HG03039 (cell line): Measurements from ENCODE around the gene CLCNKA.

Experiments used
- ATAC-seq: cut with Tn5 transposase; IDR thresholded peaks from one replicate; pipeline ENCODE4 v1.9.1; 2021; ENCODE audit warnings: mild to moderate bottlenecking, moderate library complexity; ENCODE audit not compliant: unreplicated experiment

Gene CLCNKA

DNA sequence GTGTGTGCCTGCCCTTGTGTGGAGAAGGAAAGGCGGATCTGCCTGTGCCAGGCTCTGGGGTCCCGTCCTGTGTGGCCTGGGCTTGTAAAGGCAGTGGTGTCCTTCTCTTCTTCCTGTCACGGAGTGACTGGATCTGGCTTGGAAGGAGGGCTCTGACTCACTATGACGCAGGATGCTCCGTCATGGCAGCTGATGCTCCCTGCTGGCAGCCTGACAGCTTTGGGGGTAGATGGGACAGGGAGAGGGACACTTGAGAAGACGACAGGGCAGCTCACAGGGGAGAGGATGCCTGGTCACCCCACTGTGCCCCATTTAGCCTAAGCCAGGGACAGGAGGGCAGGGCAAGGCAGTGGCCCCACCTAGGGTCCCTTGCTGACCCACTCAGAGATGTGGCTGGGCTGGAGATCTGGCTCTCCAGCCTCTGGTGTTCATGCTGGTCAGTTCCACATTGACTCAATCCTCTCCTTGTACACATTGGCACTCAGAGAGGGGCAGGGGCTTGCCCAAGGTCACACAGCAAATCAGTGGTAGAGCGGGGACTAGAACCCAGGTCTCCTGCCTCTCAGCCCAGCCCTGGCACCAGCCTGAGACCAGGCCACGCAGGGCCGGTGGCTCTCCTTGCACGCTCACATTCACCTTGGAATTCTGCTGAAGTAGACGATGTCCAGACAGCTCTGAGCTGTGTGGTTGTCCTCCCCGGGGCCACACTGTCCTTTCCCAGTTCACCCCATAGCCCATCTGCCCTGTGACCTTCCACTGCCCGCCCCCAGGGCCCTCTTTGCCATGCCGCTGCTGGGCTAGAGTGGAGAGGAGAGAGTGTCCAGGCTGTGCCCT lies 54.4 kb downstream of the CLCNKA start:
- ATAC-seq = no peak

DNA sequence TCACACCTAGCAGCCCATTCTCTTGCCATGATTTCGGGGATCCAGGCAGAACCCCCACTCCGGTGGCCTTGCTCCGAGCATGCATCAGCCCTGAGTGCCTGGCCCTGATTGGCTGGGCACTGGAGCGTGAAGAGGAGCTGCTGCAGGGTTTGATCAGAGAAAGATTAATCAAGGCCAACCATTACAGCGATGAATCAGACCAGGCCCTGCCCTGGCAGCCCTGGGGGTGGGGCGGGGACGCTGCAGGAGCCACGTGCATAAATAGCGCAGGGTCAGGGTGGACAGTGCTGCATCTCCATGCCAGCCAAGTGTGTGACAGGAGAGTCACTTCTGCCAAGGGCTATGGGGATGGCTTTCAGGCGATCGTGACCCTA lies 55.0 kb downstream of the CLCNKA start:
- ATAC-seq = no peak

DNA sequence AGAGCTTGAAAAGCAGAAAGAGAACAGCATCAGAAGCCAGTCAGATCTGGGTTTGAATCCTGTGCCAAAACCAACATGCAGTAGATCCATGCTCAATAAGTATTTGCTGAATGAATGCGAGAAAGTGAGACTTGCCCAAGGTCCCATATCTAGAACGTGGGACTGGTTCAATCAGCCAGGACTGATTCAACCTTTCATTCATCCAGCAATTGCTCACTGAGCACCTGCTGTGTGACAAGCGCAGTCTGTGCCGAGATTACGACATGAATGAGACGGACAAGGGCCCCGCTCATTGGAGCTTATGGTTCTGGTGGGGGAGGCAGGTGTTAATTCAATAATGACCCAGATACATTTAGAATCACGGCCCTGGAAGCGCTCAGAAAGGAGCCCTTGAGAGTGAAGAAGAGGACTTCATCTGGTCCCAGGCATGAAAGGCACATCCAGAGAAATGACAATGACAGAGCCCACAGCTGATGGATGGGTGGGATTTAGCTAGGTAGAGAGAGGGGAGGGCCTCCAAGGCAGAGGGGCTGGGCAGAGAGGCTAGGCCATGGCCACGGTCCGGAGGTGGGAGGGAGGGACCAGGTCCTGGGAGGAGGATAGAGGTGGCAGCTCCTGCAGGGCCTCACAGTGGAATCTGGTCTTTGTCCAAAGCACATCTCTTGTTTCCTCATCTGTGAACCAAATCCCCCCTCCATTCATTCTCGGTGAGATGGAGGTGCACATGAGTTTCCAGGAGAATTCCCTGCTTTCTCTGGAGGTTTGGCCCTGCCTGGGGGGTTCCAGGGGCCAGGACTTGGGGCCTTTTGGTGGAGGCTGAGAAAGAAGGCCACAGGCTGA lies 55.8 kb downstream of the CLCNKA start:
- no peak for ATAC-seq

DNA sequence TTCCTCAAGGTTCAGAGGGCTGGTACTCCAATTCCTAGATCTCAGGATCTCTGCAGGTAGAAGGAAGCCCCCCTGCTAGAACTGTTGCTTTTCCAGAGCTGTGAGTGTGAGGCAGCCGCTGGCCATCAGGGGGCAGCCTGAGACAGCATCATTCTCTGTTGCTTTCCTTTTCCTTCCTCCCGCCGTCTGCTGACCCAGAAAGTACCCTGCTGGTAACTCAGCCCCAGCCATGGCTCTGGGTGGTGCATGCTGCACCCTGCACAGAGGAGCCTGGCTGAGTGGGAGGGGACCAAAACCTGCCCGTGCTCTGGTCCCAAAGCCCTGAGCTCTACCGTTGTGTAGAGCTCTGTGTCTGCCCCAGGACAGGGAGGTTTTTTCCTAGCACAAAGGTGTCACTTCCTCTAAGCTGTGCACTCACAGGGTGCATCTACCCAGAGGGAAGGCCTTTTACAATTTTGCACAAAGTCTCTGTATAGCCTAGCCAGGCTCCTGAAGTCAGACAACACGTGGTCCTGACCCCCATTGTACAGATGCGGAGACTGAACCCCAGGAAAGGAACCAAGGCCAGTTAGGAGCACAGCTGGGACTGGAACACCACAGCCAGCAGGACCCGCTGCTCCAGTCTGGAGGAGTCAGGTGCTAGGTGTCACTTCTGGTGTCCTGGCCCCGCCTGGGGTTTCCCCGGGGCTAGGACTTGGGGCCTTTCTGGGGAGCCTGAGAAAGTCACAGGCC lies 57.3 kb downstream of the CLCNKA start:
- ATAC-seq = no peak

DNA sequence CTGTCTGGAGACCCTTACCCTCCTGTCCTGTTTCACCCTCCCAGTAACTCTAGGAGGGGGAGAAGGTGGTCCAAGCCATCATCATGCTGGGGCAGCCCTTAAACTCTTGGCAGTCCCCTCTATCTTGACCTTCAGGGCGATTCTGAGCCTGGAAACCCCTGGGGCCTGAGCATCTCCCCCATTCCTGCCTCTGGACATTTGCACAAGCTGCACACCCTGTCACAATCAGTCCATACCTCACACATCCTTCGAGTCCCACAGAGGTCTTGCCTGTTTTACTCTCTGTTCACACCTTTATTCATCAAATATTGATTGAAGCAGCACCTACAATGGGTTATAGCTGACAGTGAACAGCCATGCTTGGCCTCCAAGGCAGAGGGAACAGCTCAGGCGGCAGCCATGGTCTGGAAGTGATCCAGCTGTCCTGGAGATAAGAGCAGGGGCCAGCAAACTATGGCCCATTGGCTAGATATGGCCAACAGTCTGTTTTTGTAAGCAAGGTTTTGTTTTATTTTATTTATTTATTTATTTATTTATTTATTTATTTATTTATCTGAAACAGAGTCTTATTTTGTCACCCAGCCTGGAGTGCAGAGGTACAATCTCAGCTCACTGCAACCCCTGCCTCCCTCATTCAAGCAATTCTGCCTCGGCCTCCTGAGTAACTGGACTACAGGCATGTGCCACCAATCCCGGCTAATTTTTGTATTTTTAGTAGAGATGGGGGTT lies 58.8 kb downstream of the CLCNKA start:
- ATAC-seq = no peak

DNA sequence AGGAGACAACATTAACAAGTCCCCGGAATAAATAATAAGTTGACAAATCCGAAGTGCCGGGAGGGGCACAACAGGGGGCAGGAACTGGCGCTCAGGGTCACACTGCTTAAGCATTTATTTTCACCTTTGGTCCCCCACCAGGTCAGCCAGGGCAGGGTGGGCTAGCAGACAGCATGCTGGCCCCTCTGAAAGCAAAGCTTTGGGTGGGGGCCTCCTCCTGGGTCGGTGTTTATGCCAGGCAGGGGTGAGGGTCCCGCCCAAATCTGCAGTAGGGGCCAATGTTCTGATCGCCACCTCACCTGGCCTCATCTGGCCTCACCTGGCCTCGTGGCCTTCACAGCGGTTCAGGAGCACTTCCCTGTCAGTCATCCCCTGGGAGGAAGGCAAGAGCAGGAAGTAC lies 59.8 kb downstream of the CLCNKA start:
- ATAC-seq = no peak

DNA sequence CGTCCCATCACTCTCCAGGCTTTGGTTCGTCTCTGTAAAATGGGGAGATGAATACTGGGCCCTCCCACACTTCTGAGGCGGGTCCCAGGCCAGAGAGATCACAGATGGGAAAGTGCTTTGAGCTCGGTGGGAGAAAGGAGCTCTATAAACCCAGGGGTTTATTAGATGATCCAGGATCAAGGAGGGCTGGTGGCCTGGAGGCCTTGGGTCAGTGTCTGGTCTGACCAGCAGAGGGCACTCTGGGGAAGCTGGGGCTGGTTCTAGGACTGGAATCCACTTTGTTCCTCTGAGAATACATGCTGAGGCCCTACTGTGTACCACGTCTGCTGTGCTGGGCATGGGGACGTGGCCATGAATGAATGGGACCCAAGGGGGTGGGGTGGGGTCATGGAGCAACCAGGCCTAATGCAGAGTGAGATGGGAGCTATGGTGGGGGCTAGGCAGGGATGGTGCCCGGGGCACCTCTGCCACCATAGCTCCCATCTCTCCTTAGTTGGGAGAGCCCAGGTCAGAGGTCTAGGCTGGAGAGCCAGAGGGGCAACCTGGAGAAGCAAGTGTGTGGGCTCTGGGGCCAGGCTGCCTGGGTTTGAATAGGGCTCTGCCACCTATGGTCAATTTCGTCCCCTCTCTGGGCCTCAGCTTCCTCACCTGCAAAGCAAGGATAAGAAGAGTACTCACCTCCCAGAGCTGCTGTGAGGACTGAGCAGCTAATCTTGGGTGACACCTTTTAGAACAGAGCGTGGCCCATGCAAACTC lies 60.6 kb downstream of the CLCNKA start:
- ATAC-seq = no peak

DNA sequence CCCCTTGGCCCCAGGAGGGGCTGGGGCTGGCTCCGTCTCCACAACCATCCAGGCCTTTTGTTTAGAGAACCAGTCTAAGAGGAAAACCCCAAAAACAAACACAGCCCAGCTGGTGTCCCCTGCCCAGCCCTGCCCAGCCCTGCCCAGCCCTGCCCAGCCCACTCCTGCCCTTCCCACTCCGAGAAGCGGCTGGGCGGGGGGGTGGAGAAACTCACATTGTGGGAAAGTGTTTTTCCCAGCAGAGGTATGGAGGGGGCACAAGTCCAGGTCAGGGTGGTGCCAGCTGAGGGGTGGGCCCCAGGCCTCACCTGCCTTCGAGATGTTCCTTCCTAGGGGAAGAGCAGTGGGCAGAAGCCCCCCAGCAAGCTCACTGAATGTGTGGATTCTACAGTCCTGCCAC lies 61.6 kb downstream of the CLCNKA start:
- no peak for ATAC-seq
